H1 (cell line): ENCODE measurements around the gene CFAP141. TPM values are rescaled to one million over a fixed set of nuclear protein-coding genes. Genes with fewer than 3 reads are reported as not detected.

ENCODE experiments used
- RNF2 ChIP-seq: fragments of 200-900, 300-1000 bp; sonication (generic); IDR thresholded peaks from 2 replicates; pipeline ENCODE4 v1.7.1; 2016; ENCODE audit warnings: borderline replicate concordance, low read depth, mild to moderate bottlenecking, antibody characterized with exemption, low read length; ENCODE audit not compliant: poor library complexity, severe bottlenecking; ENCODE audit errors: missing control alignments
- ZNF274 ChIP-seq: IDR thresholded peaks from 2 replicates; pipeline ENCODE4 v1.7.0; 2012; ENCODE audit warnings: low read length, borderline replicate concordance; ENCODE audit errors: extremely low read depth
- polyA plus RNA-seq, 7 experiments: library from polyadenylated mRNA; depleted of rRNA in 3 of 7; stranded (reverse) in 5 of 7; unstranded in 2 of 7; fragments of >200 nt in 5 of 7; fragments of 200-250 nt in 2 of 7; gene quantifications; 1 replicate in 5 of 7; 2 replicates in 1 of 7; 4 replicates in 1 of 7; pipeline versions ENCODE4 v1.2.1 to v1.2.3, GENCODE V29; 2011 to 2013; ENCODE audit warnings: missing spikeins in 2 of 7, mixed read lengths in 2 of 7
- total RNA-seq: library from RNA; stranded (reverse); fragmentation: NEBNext Ultra II Directional; extraction: Animal tissue kit (Norgen Biotek cat#: 25700); gene quantifications from 2 replicates; pipeline ENCODE4 v1.2.1, GENCODE V29; 2021
- TF ChIP-seq, protein P1 (sequence below): IDR thresholded peaks from 2 replicates; pipeline ENCODE4 v1.6.1; 2012; ENCODE audit warnings: inconsistent platforms

The CFAP141 gene
- total and polyA plus RNA-seq, 2 of the 8 experiments (the other 6 are each of a cell fraction or from before 2014, with no cell fraction given): not detected

DNA sequence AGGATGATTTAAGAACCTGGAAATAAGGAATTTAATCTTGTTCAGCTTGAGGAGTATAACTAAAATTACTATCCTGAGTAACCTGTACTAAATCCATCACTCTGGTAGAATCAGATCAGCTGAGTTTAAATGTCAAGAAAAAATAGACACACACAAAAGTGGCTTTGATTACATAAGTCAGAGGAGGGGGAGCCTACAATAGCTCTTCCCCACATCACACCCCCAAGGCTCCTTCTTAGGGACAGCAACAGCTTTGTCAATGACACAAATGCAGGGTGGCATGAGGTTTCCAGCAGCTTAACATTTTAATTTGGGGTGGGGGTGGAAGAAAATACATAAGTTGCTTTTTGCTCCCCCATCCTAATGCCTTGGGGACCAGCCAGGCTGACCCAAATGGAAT is 38.7 kb downstream of the CFAP141 start (continued):
- no peak for TF ChIP-seq ZNF274
- TF ChIP-seq, protein P1, sequence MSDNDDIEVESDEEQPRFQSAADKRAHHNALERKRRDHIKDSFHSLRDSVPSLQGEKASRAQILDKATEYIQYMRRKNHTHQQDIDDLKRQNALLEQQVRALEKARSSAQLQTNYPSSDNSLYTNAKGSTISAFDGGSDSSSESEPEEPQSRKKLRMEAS: no peak
- TF ChIP-seq RNF2: no peak
- TF ChIP-seq, all 59 proteins: peak for 0
